Sigmoid colon (tissue), 3 donors: ENCODE data around the gene EMC9.

Experiments
- POLR2A ChIP-seq, 2 donors: fragments of 450-650 bp; IDR thresholded peaks; one replicate each; pipeline ENCODE4 v1.6.1; 2016; ENCODE audit warnings: antibody characterized with exemption in 2 of 2, mild to moderate bottlenecking in 2 of 2, moderate library complexity in 2 of 2
- TF ChIP-seq, protein P1 (sequence below), 4 experiments: fragments of 450-650 bp in 3 of 4; fragments of 200-600 bp in 1 of 4; IDR thresholded peaks; one replicate each; pipeline ENCODE4 v1.5.1; 2016 to 2019; ENCODE audit warnings: antibody characterized with exemption in 4 of 4, mild to moderate bottlenecking in 3 of 4, moderate library complexity in 2 of 4

DNA sequence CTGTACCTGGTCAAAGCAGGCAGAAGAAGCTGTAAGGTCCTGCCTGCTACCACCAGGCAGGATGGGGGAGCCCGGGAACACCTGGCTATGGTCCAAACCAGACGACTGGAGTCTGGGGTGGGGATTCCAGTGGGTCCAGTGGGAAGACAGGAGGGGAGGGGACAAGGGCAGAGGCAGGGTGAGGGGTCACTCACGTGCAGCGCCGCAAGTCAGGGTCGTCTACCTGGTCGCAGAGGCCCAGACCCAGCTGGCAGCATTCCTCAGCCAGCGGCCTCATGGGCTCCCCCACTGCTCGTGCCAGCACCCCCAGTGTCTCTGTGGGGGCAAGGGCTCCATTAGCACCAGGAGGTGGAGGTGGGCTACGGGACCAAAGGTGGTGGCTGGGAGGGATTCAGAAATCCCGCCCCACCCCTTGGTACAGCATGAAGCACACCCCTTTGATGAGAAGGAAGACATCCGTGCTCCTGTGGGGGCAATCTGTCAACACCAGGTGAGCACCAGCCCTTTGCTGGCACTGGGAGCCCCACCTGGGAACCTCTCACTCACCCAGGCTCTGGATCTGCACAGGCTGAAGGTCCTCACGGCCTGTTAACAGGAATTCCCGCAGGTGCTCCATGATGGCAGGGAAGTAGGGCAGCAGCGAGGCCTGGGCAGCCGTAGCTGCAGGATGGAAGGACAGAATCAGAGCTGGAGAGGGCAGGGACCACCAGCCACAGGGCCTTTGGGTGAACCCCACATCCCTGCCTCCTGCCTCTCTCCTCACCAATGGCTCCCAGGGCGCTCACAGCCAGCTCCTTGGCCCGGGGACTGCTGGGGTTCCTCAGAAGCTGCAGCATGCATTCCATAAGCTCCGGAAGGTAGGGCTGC is 42.9 kb upstream of the EMC9 start:
- TF ChIP-seq POLR2A (IDR thresholded peaks at IDR 0.05): no peak
- TF ChIP-seq, protein P1, sequence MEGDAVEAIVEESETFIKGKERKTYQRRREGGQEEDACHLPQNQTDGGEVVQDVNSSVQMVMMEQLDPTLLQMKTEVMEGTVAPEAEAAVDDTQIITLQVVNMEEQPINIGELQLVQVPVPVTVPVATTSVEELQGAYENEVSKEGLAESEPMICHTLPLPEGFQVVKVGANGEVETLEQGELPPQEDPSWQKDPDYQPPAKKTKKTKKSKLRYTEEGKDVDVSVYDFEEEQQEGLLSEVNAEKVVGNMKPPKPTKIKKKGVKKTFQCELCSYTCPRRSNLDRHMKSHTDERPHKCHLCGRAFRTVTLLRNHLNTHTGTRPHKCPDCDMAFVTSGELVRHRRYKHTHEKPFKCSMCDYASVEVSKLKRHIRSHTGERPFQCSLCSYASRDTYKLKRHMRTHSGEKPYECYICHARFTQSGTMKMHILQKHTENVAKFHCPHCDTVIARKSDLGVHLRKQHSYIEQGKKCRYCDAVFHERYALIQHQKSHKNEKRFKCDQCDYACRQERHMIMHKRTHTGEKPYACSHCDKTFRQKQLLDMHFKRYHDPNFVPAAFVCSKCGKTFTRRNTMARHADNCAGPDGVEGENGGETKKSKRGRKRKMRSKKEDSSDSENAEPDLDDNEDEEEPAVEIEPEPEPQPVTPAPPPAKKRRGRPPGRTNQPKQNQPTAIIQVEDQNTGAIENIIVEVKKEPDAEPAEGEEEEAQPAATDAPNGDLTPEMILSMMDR (IDR thresholded peaks at IDR 0.05): no peak
